ENCODE measurements around the gene PALB2.

DNA sequence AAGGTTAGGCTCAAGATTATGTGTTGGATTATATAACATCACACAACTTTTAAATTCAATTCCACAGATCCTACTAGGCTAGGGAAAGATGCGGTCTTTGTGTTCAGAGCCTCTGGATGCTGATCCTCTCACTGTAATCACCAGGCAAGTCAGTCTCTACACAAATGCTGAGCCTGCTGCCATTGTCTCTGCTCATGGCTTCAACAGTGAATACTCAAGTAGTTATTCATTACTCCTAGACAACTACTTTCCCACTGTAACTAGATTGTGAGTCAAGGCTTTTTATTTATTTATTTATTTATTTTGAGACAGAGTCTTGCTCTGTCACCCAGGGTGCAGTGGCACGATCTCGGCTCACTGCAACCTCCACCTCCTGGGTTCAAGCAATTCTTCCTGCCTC lies 29.2 kb downstream of the PALB2 start:
- TF ChIP-seq, protein P1, sequence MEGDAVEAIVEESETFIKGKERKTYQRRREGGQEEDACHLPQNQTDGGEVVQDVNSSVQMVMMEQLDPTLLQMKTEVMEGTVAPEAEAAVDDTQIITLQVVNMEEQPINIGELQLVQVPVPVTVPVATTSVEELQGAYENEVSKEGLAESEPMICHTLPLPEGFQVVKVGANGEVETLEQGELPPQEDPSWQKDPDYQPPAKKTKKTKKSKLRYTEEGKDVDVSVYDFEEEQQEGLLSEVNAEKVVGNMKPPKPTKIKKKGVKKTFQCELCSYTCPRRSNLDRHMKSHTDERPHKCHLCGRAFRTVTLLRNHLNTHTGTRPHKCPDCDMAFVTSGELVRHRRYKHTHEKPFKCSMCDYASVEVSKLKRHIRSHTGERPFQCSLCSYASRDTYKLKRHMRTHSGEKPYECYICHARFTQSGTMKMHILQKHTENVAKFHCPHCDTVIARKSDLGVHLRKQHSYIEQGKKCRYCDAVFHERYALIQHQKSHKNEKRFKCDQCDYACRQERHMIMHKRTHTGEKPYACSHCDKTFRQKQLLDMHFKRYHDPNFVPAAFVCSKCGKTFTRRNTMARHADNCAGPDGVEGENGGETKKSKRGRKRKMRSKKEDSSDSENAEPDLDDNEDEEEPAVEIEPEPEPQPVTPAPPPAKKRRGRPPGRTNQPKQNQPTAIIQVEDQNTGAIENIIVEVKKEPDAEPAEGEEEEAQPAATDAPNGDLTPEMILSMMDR (conservative IDR thresholded peaks at IDR 0.05) = no peak
- TF ChIP-seq EZH2 (IDR thresholded peaks at IDR 0.05; ENCODE audit: low read depth) = no peak
